CD4-positive, alpha-beta memory T cell (primary cell): ENCODE measurements around the gene SMARCA1. TPM values are rescaled to one million over a fixed set of nuclear protein-coding genes. Genes with fewer than 3 reads are reported as not detected.
"Not testable (repeated sequence)": the region's sequence is repeated elsewhere in the genome, so short reads cannot be mapped to it uniquely, and the experiment has no call there.

Experiments
- CTCF ChIA-PET: fragments of 350-600 bp; sonication (Branson Sonifier 250); formaldehyde crosslinking; loops from one replicate; lab custom pipeline; 2021; ENCODE audit warnings: inconsistent platforms; ENCODE audit not compliant: partially characterized antibody; lab: Charles Lee
- POLR2A ChIA-PET: fragments of 350-600 bp; sonication (Branson Sonifier 250); formaldehyde crosslinking; loops from one replicate; lab custom pipeline; 2021; ENCODE audit not compliant: partially characterized antibody; lab: Charles Lee
- DNase-seq, 5 donors: peaks; one replicate each; pipeline versions ENCODE4 v3.0.0 to v3.0.0-alpha.2; 2020 to 2022; ENCODE audit warnings: mixed read lengths in 1 of 5
- H3K27ac ChIP-seq: one replicate; pipeline ENCODE4 v1.7.0; 2013; ENCODE audit warnings: low read depth, low read length
- H3K27me3 ChIP-seq: 2 replicates; pipeline ENCODE4 v1.7.0; 2013; ENCODE audit warnings: mild to moderate bottlenecking, low read length, moderate library complexity; ENCODE audit not compliant: insufficient read depth
- H3K36me3 ChIP-seq: 2 replicates; pipeline ENCODE4 v1.7.0; 2013; ENCODE audit warnings: mild to moderate bottlenecking, low read length, moderate library complexity; ENCODE audit not compliant: insufficient read depth
- H3K4me1 ChIP-seq: 2 replicates; pipeline ENCODE4 v1.7.0; 2013; ENCODE audit warnings: mild to moderate bottlenecking, low read length, moderate library complexity; ENCODE audit not compliant: insufficient read depth
- H3K4me3 ChIP-seq, 2 donors: one replicate each; pipeline ENCODE4 v1.7.0; 2013; ENCODE audit warnings: low read length in 2 of 2, mild to moderate bottlenecking in 1 of 2
- H3K9me3 ChIP-seq, 2 donors: one replicate each; pipeline ENCODE4 v1.7.0; 2013; ENCODE audit warnings: low read length in 2 of 2, control low read depth in 1 of 2; ENCODE audit not compliant: control insufficient read depth in 1 of 2
- H3K27ac Mint-ChIP-seq, 7 donors: one replicate each; pipeline ENCODE4 v1.8.0; 2020 to 2021; ENCODE audit warnings: mixed read lengths in 7 of 7, mild to moderate bottlenecking in 6 of 7, inconsistent platforms in 3 of 7, moderate library complexity in 3 of 7
- H3K27me3 Mint-ChIP-seq, 2 donors: one replicate each; pipeline ENCODE4 v1.8.0; 2020 to 2021; ENCODE audit warnings: mixed read lengths in 2 of 2
- H3K36me3 Mint-ChIP-seq, 2 donors: one replicate each; pipeline ENCODE4 v1.8.0; 2020 to 2021; ENCODE audit warnings: mixed read lengths in 2 of 2, inconsistent platforms in 1 of 2, mild to moderate bottlenecking in 1 of 2
- H3K4me1 Mint-ChIP-seq, 4 donors: one replicate each; pipeline ENCODE4 v1.8.0; 2020 to 2021; ENCODE audit warnings: mixed read lengths in 4 of 4, mild to moderate bottlenecking in 1 of 4
- H3K4me3 Mint-ChIP-seq, 8 donors: one replicate each; pipeline ENCODE4 v1.8.0; 2020 to 2021; ENCODE audit warnings: mixed read lengths in 8 of 8, mild to moderate bottlenecking in 7 of 8, moderate library complexity in 6 of 8, inconsistent platforms in 3 of 8
- H3K9me3 Mint-ChIP-seq, 8 donors: one replicate each; pipeline ENCODE4 v1.8.0; 2020 to 2021; ENCODE audit warnings: mixed read lengths in 8 of 8, mild to moderate bottlenecking in 5 of 8, inconsistent platforms in 3 of 8, moderate library complexity in 1 of 8
- intact Hi-C: fragments of 100-400 bp; cut with micrococcal nuclease; formaldehyde crosslinking; loops from one replicate; pipeline ENCODE4 v1.15.1; 2023
- polyA plus RNA-seq, 2 donors: library from polyadenylated mRNA; unstranded; fragments of 300-500 nt; fragmentation: Illumina TruSeq; gene quantifications; one replicate each; pipeline ENCODE4 v1.2.3, GENCODE V29; 2021
- total RNA-seq, 2 experiments: library from RNA; stranded (reverse); gene quantifications; one replicate each; pipeline ENCODE4 v1.2.3, GENCODE V29; 2021

The SMARCA1 gene
- total and polyA plus RNA-seq, 4 experiments from 2014 or later = 0.16 to 0.52 (median 0.32) TPM

- Mint-ChIP-seq H3K27ac (no peak overlapping the region), H3K9me3 (no peaks in the 10 kb centered on the region), H3K4me3 (no peak overlapping the region), H3K27me3 (no peaks in the 10 kb centered on the region), H3K4me1 (peaks cover 9 to 13% (median 12%) of the 10 kb centered on the region in 4 donors), H3K36me3 (peaks cover 8 to 30% of the 10 kb centered on the region in 2 donors)
- H3K4me1 ChIP-seq = peaks cover 9% of the 10 kb centered on the region
- intact Hi-C loops = no loop called here
- no peaks in the 10 kb centered on the region for H3K27me3 ChIP-seq
- no peak overlapping the region for H3K4me3 ChIP-seq
- no peak for DNase-seq
- H3K36me3 ChIP-seq = no peaks in the 10 kb centered on the region
- no peak overlapping the region for H3K27ac ChIP-seq
- ChIA-PET POLR2A (no interaction called here), CTCF (no interaction called here)
- H3K9me3 ChIP-seq = no peaks in the 10 kb centered on the region
Measured at GRCh38 chrX:129561453-129561852, 38.2 kb upstream of the SMARCA1 start.

DNA sequence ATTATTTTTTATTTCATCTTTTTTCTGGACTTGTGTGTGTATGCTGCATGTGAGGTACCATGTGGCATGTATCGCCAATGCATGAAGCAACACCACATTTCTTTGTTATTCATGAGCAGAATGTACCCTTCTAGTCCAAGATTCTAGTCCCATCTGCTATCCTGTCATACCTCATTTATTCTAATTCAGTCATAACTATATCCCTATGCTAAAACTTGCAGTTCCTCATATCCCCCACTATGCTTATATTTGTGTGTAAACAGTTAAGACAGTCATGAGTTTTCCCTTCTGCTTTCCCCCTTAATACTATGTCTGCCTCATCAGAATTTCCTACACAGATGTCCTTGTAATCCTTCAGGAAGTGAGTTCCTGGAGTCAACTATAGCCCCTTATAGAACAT lies 36.5 kb upstream of the SMARCA1 start:
- H3K9me3 Mint-ChIP-seq = no peaks in the 10 kb centered on the region
- no peak overlapping the region for H3K4me3 ChIP-seq
- ChIA-PET POLR2A (no interaction called here), CTCF (no interaction called here)
- H3K36me3 ChIP-seq = no peaks in the 10 kb centered on the region
- no peak overlapping the region for H3K27ac Mint-ChIP-seq
- no peaks in the 10 kb centered on the region for H3K4me1 Mint-ChIP-seq
- H3K4me1 ChIP-seq = no peaks in the 10 kb centered on the region
- no peak overlapping the region for H3K27ac ChIP-seq
- DNase-seq = no peak
- no peaks in the 10 kb centered on the region for H3K9me3 ChIP-seq
- no peaks in the 10 kb centered on the region for H3K27me3 ChIP-seq
- intact Hi-C loops = no loop called here
- H3K36me3 Mint-ChIP-seq = peaks cover 8 to 30% of the 10 kb centered on the region in 2 donors
- no peaks in the 10 kb centered on the region for H3K27me3 Mint-ChIP-seq
- no peak overlapping the region for H3K4me3 Mint-ChIP-seq

GRCh38 chrX:129557844-129558480 lies 34.7 kb upstream of the SMARCA1 start:
- CTCF ChIA-PET = no interaction called here
- no peaks in the 10 kb centered on the region for H3K4me1 Mint-ChIP-seq
- Histone ChIP-seq H3K9me3 (no peaks in the 10 kb centered on the region), H3K4me3 (no peak overlapping the region), H3K27me3 (no peaks in the 10 kb centered on the region), H3K36me3 (no peaks in the 10 kb centered on the region), H3K4me1 (no peaks in the 10 kb centered on the region), H3K27ac (no peak overlapping the region)
- H3K27ac Mint-ChIP-seq = no peak overlapping the region
- intact Hi-C loops = no loop called here
- no peaks in the 10 kb centered on the region for H3K27me3 Mint-ChIP-seq
- H3K9me3 Mint-ChIP-seq = no peaks in the 10 kb centered on the region
- no peak overlapping the region for H3K4me3 Mint-ChIP-seq
- DNase-seq = no peak
- POLR2A ChIA-PET = no interaction called here
- H3K36me3 Mint-ChIP-seq = peaks cover 4 to 28% of the 10 kb centered on the region in 2 donors

GRCh38 chrX:129556806-129557315 lies 33.6 kb upstream of the SMARCA1 start:
- Mint-ChIP-seq H3K4me1 (no peaks in the 10 kb centered on the region), H3K4me3 (no peak overlapping the region), H3K36me3 (peaks cover 4 to 20% of the 10 kb centered on the region in 2 donors), H3K27ac (no peak overlapping the region), H3K9me3 (no peaks in the 10 kb centered on the region), H3K27me3 (no peaks in the 10 kb centered on the region)
- H3K9me3 ChIP-seq = no peaks in the 10 kb centered on the region
- ChIA-PET POLR2A (no interaction called here), CTCF (no interaction called here)
- no peak overlapping the region for H3K4me3 ChIP-seq
- no peaks in the 10 kb centered on the region for H3K4me1 ChIP-seq
- H3K36me3 ChIP-seq = no peaks in the 10 kb centered on the region
- DNase-seq = no peak
- H3K27me3 ChIP-seq = no peaks in the 10 kb centered on the region
- intact Hi-C loops = no loop called here
- no peak overlapping the region for H3K27ac ChIP-seq

DNA sequence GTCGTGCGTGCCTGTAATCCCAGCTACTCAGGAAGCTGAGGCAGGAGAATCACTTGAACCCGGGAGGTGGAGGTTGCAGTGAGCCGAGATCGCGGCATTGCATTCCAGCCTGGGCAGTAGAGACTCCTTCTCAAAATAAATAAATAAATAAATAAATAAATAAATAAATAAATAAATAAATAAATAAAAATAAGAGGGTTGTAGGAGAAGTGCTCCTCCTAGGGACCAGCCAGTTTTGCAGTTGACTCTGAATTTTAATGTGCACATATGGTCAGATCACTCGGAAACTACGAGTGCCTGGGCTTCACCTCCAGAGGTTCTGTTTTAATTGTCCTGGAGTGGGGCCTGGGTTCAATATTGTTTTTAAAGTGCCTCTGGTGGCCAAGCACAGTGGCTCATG lies 31.5 kb upstream of the SMARCA1 start:
- H3K4me3 Mint-ChIP-seq, DNase-seq, CTCF ChIA-PET, H3K27me3 Mint-ChIP-seq, H3K36me3 ChIP-seq, H3K9me3 ChIP-seq, H3K36me3 Mint-ChIP-seq, H3K27ac Mint-ChIP-seq, H3K4me1 Mint-ChIP-seq, H3K9me3 Mint-ChIP-seq, POLR2A ChIA-PET, H3K4me3 ChIP-seq, H3K27me3 ChIP-seq, intact Hi-C loops, H3K4me1 ChIP-seq, H3K27ac ChIP-seq: not testable (repeated sequence)

DNA sequence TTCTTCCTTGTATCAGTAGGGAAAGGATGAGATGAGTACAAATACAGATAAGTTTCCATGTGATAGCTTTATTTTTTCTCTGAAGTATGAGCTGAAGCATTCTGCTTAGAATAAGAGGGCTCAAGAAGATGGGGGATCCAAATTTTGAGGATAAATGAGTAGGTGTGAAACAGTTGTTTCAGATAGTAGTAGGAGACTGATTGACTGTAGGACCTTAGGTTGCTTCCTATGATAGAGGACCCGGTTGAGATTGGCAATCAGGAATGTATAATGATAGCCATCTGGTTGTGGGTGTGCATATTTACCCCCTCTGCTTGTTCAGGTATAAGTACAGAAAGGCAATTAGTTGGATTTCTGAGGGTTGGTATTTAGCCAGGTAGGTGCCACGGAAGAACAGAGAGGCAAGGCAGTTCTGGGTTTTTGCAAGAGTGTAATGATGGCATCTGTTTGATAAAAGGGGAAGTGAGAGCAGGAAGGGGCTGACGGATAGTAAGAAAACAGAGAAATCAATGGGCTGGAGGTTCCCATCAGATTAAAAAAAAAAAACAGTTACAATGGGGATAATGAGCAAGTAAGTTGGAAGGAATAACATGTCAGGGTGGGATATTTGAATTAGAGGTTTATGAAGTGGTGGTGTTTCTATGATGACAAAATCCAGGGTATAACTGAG lies 30.5 kb upstream of the SMARCA1 start:
- Histone ChIP-seq H3K27ac (no peak overlapping the region), H3K9me3 (no peaks in the 10 kb centered on the region), H3K4me1 (no peaks in the 10 kb centered on the region), H3K36me3 (no peaks in the 10 kb centered on the region), H3K4me3 (no peak overlapping the region), H3K27me3 (no peaks in the 10 kb centered on the region)
- intact Hi-C loops = no loop called here
- DNase-seq = no peak
- POLR2A ChIA-PET = no interaction called here
- Mint-ChIP-seq H3K9me3 (no peaks in the 10 kb centered on the region), H3K4me3 (no peak overlapping the region), H3K36me3 (peaks cover 0 to 1% of the 10 kb centered on the region in 2 donors), H3K4me1 (no peaks in the 10 kb centered on the region), H3K27me3 (no peaks in the 10 kb centered on the region), H3K27ac (no peak overlapping the region)
- CTCF ChIA-PET = no interaction called here

GRCh38 chrX:129549124-129549523 lies 25.8 kb upstream of the SMARCA1 start:
- Histone ChIP-seq H3K27me3 (no peaks in the 10 kb centered on the region), H3K27ac (no peak overlapping the region), H3K4me1 (no peaks in the 10 kb centered on the region), H3K4me3 (no peak overlapping the region), H3K36me3 (no peaks in the 10 kb centered on the region), H3K9me3 (no peaks in the 10 kb centered on the region)
- no peaks in the 10 kb centered on the region for H3K36me3 Mint-ChIP-seq
- H3K4me3 Mint-ChIP-seq = no peak overlapping the region
- H3K27me3 Mint-ChIP-seq = no peaks in the 10 kb centered on the region
- no peak for DNase-seq
- CTCF ChIA-PET = no interaction called here
- H3K9me3 Mint-ChIP-seq = no peaks in the 10 kb centered on the region
- intact Hi-C loops = no loop called here
- POLR2A ChIA-PET = no interaction called here
- no peak overlapping the region for H3K27ac Mint-ChIP-seq
- no peaks in the 10 kb centered on the region for H3K4me1 Mint-ChIP-seq
